Colon (tissue), 2 donors: ENCODE measurements around the gene SMCO4.
"Not testable (repeated sequence)": the region's sequence is repeated elsewhere in the genome, so short reads cannot be mapped to it uniquely, and the experiment has no call there.

Experiments used
- FAIRE-seq: peaks from 2 replicates; lab custom pipeline; 2012; peaks lifted over from hg19 to GRCh38; lab: Jason Lieb, UNC
- donor health status: control.
- donor health status: control.

Gene SMCO4, protein sequence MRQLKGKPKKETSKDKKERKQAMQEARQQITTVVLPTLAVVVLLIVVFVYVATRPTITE

DNA sequence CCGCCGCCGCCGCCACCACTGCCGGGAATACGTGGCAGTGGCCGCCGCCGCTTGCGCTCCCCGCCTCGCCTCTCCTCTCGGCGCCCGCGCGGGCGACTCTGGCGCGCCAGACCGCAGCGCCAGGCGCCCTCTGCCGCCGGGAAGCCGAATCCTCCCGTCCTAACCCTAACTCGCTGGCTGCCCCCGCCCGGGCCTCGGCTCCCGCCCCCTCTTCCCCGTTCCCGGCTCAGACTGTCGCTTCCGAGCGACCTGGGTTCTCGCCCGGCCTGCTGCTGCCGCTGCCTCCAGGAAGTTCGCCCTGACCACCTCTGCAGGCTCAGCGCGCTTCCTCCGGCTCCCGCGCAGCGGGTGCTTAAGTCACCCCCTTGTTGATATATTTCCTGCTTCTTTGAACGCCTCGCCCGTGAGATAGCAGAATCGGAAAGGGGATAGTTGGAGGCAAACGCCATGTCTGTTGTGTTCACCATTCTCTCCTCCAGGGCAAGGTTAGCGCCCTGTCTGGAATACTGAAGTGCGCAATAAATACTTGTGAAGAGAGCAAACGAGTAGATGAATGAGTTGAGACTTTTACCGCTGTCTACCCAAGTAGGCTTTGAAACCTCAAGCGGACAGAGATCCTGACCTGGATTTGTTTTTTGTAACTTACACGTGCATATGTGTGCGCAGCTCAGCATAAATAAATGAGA, at the start of gene SMCO4:
Gene SMCO4, minus strand, starts transcription at position 100 of the 686 bp plus-strand sequence. CDS start 64,202 bp downstream, outside the sequence.
- FAIRE-seq = no peak

- no peak for FAIRE-seq
These were observed 48.2 kb upstream of the SMCO4 start for GRCh38 chr11:93591247-93591898.

DNA sequence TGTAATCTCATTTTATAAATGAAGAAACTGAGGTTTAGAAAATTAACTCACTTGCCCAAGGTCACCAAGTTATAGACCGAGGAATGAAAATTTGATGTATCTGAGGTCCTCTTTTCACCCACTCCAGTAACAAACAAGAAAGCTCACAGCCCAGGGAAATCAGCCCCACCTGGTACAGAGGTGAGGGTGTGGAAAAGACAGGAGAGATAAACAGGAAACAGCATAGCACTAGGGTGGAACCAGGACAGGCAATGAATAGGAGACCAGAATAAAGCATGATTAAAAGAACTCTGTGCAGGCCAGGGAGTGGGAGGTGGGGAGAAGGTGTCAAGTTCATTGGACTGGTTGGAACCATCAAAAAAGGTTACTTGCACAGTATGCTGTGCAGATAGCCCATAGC, 46.2 kb upstream of the SMCO4 start:
- no peak for FAIRE-seq

GRCh38 chr11:93587858-93588581, 44.8 kb upstream of the SMCO4 start:
- no peak for FAIRE-seq

DNA sequence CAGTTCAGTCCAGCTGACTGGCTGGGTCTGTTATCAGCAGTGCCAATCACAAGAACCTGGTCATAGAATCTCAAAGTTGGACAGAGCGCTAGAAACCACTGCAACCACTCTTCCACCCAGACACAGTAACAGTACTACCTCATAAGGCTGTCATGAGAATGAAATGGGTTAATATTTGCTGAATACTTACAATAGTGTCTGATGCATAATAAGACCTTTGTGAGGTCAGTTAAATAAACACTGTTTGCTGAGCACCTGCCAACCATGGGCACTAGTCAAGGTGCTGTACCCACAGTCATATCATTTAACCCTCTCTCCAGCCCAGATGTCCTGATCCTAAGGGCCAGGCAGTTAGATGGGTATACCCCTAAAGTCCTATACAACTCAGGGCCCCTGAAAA, 44.2 kb upstream of the SMCO4 start:
- FAIRE-seq = not testable (repeated sequence)

GRCh38 chr11:93585758-93586157, 42.6 kb upstream of the SMCO4 start:
- no peak for FAIRE-seq

GRCh38 chr11:93583490-93583889, 40.3 kb upstream of the SMCO4 start:
- FAIRE-seq = no peak

GRCh38 chr11:93579187-93579751, 36.1 kb upstream of the SMCO4 start:
- no peak for FAIRE-seq

DNA sequence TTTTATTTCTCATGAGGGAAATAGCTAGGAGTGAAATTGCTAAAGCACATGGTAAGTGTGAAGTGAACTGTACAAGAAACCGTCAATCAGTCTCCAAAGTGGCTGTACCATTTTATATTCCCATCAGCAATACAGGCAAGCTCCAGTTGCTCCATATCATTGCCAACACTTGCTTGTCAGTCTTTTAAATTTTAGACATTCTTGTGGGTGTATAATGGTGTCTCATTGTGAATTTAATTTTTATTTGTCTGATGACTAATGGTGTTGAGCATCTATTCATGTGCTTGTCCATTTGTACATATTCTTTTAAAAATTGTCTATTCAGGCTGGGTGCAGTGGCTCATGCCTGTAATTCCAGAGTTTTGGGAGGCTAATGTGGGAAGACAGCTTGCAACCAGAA, 34.1 kb upstream of the SMCO4 start:
- FAIRE-seq = no peak

- not testable (repeated sequence) for FAIRE-seq
These were observed 33.7 kb upstream of the SMCO4 start for GRCh38 chr11:93576870-93577269.

DNA sequence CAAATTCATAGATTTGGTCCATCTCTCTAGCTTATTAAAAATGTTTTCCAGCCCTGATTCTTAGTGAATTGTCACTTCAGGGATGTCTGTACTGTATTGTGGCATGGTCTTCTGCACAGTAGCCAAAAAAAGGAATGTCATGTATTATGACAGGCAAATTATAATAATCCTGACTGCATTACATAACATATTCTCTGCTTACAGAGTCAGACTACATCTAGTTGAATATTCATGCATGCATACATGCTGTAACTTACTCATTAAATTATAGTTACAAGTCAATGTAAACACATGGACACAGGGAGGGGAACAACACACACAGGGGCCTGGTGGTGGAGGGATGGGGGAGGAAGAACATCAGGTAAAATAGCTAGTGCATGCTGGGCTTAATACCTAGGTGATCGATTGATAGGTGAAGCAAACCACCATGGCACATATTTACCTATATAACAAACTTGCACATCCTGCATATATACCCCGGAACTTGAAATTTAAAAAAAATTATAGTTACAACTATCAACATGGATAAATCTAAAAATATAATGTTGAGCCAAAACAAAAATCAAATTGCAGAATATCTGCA, 31.5 kb upstream of the SMCO4 start:
- FAIRE-seq = no peak

GRCh38 chr11:93573184-93573583, 30.0 kb upstream of the SMCO4 start:
- no peak for FAIRE-seq

DNA sequence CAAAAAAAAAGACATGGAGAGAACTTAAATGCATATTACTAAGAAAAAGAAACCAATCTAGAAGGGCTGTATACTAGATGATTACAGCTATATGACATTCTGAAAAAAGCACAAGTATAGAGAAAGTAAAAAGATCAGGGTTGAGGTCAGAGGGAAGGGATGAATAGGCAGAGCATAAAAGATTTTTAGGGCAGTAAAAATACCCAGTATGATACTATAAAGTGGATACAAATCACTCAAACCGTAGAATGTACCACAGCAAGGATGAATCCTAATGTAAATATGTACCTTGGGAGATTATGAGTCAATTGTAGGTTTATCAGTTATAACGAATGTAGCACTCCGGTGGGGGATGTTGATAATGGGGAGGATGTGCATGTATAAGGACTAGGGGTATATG, 29.4 kb upstream of the SMCO4 start:
- FAIRE-seq = no peak

GRCh38 chr11:93572171-93572570, 29.0 kb upstream of the SMCO4 start:
- no peak for FAIRE-seq

DNA sequence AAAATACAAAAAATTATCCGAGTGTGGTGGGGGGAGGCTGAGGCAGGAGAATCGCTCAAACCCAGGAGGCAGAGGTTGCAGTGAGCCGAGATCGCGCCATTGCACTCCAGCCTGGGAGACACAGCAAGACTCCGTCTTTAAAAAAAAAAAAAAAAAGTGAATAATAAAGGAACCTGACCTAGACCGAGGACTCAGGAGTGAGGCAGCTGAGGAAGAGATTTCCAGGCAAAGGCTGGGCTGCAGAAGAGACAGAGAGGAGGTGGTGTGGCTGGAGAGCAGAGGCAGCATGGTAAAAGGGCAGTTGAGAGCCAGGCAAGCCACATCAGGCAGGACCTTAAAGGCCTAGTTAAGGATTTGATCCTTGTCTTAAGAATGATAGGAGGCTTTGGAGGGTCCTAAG, 28.4 kb upstream of the SMCO4 start:
- FAIRE-seq = no peak

GRCh38 chr11:93570759-93571413, 27.7 kb upstream of the SMCO4 start:
- no peak for FAIRE-seq

- FAIRE-seq = no peak
These were observed 26.3 kb upstream of the SMCO4 start for GRCh38 chr11:93569496-93569895.

DNA sequence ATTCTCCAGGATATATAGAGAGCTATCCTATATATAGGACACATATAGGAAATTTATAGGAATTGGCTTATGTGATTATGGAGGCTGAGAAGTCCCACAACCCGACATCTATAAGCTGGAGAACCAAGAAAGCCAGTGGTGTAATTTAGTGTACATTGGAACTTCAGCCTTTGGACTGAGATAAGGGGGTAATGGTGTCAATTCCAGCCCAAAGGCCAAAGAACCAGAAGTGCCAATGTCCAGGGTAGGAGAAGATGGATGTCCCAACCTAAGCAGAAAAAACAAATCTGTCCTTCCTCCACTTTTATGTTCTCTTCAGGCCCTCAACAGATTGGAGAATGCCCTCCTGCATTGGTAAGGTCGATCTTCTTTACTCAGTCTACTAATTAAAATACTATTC, 25.5 kb upstream of the SMCO4 start:
- FAIRE-seq = no peak

DNA sequence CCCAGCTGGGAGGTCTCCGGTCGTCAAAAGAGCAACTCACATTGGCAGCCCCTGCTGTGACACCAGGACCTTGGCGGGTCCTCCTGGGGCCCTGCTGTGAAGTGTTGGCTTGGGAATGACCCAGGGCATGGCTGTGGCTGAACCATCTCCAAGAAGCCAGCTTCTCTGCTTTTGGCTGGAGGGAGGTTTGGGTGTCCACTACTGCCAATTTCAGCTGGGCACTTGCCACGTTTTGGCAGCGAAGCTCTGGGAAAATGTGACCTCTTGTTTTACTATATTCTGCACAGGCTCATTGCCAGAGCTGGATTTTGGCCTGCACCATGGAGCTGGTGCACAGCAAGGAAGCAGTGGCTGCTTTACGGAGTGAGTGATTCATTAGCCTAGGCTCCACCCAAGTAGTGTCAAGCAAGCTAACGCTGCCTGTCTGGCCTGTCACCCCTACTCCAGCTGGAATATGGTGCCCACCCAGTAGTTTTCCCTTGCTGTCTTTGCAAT, 24.3 kb upstream of the SMCO4 start:
- no peak for FAIRE-seq

GRCh38 chr11:93564895-93565294, 21.7 kb upstream of the SMCO4 start:
- no peak for FAIRE-seq

DNA sequence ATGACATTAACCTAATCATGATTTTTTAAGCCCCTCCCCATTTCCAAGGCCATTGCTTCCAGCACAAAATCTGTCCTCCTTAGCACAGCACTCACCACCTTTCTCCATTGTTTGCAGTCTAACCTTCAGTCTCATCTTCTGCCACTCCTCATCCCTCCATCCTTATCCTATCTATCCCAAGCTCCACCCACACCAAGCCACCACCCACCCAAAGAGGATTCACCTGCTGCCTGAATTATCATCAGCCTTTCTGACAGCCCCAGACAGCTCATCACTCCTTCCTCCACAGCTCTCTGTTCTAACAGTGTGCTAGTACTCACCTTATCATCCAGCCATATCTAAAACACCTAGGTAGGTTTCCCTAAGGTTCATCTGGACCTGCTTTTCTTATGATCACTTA, 20.7 kb upstream of the SMCO4 start:
- FAIRE-seq = no peak
